H9 (cell line): ENCODE data around the gene TOR1AIP1. TPM values are rescaled to one million over a fixed set of nuclear protein-coding genes. Genes with fewer than 3 reads are reported as not detected.

ENCODE experiments used
- DNase-seq: peaks from one replicate; pipeline ENCODE4 v3.0.0-alpha.2; 2017
- H2AFZ ChIP-seq: one replicate; pipeline ENCODE4 v1.6.1; 2013; ENCODE audit warnings: mild to moderate bottlenecking, low read length, control low read depth, moderate library complexity
- H2AK5ac ChIP-seq: 2 replicates; pipeline ENCODE4 v1.6.1; 2013; ENCODE audit warnings: low read length, control low read depth, mixed read lengths; ENCODE audit not compliant: insufficient read length
- H2BK120ac ChIP-seq: one replicate; pipeline ENCODE4 v1.6.1; 2013; ENCODE audit warnings: low read depth, mild to moderate bottlenecking, low read length, control low read depth, inconsistent platforms; ENCODE audit not compliant: poor library complexity, severe bottlenecking
- H2BK12ac ChIP-seq: 2 replicates; pipeline ENCODE4 v1.6.1; 2013; ENCODE audit warnings: low read length, control low read depth, mixed read lengths, low read depth; ENCODE audit not compliant: insufficient read length
- H2BK15ac ChIP-seq: 2 replicates; pipeline ENCODE4 v1.6.1; 2013; ENCODE audit warnings: low read depth, low read length, control low read depth
- H2BK20ac ChIP-seq: one replicate; pipeline ENCODE4 v1.6.1; 2013; ENCODE audit warnings: low read depth, mild to moderate bottlenecking, low read length, control low read depth, inconsistent platforms; ENCODE audit not compliant: poor library complexity, severe bottlenecking
- H2BK5ac ChIP-seq: 2 replicates; pipeline ENCODE4 v1.6.1; 2013; ENCODE audit warnings: low read length, control low read depth, mixed read lengths; ENCODE audit not compliant: insufficient read length
- H3K14ac ChIP-seq: 2 replicates; pipeline ENCODE4 v1.6.1; 2013; ENCODE audit warnings: low read length, control low read depth; ENCODE audit not compliant: insufficient read depth
- H3K18ac ChIP-seq: 2 replicates; pipeline ENCODE4 v1.6.1; 2013; ENCODE audit warnings: low read depth, mild to moderate bottlenecking, mixed read lengths, low read length, control low read depth; ENCODE audit not compliant: insufficient read length
- H3K23ac ChIP-seq: 2 replicates; pipeline ENCODE4 v1.6.1; 2013; ENCODE audit warnings: low read length, control low read depth, mixed read lengths, low read depth; ENCODE audit not compliant: insufficient read length
- H3K23me2 ChIP-seq: 2 replicates; pipeline ENCODE4 v1.6.1; 2013; ENCODE audit warnings: low read depth, mild to moderate bottlenecking, mixed read lengths, low read length, control low read depth; ENCODE audit not compliant: insufficient read length, poor library complexity, severe bottlenecking
- H3K27ac ChIP-seq: 2 replicates; pipeline ENCODE4 v1.5.1; 2013; ENCODE audit warnings: low read length, control low read depth, mixed read lengths, low read depth; ENCODE audit not compliant: insufficient read length
- H3K27me3 ChIP-seq: 2 replicates; pipeline ENCODE4 v1.6.1; 2013; ENCODE audit warnings: low read length, control low read depth, inconsistent platforms; ENCODE audit not compliant: insufficient read depth
- H3K4ac ChIP-seq: 2 replicates; pipeline ENCODE4 v1.6.1; 2013; ENCODE audit warnings: low read depth, mild to moderate bottlenecking, control low read depth, inconsistent platforms, low read length, moderate library complexity
- H3K4me1 ChIP-seq: 2 replicates; pipeline ENCODE4 v1.6.1; 2013; ENCODE audit warnings: low read length, control low read depth, inconsistent platforms; ENCODE audit not compliant: insufficient read depth
- H3K4me2 ChIP-seq: 2 replicates; pipeline ENCODE4 v1.6.1; 2013; ENCODE audit warnings: low read length, control low read depth, mixed read lengths; ENCODE audit not compliant: insufficient read length, insufficient read depth
- H3K56ac ChIP-seq: 2 replicates; pipeline ENCODE4 v1.6.1; 2013; ENCODE audit warnings: low read depth, mild to moderate bottlenecking, mixed read lengths, low read length, control low read depth; ENCODE audit not compliant: insufficient read length
- H3K79me1 ChIP-seq: 2 replicates; pipeline ENCODE4 v1.6.1; 2013; ENCODE audit warnings: low read depth, mild to moderate bottlenecking, moderate library complexity, low read length, control low read depth, inconsistent platforms; ENCODE audit not compliant: insufficient read depth, poor library complexity, severe bottlenecking
- H3K79me2 ChIP-seq: 2 replicates; pipeline ENCODE4 v1.6.1; 2013; ENCODE audit warnings: low read length, control low read depth, inconsistent platforms; ENCODE audit not compliant: insufficient read depth
- H3K9ac ChIP-seq: 2 replicates; pipeline ENCODE4 v1.6.1; 2013; ENCODE audit warnings: low read length, control low read depth, mixed read lengths; ENCODE audit not compliant: insufficient read length; ENCODE audit errors: extremely low read depth
- H3K9me3 ChIP-seq: one replicate; pipeline ENCODE4 v1.6.1; 2013; ENCODE audit warnings: low read depth, low read length, inconsistent platforms; ENCODE audit not compliant: control insufficient read depth
- H3T11ph ChIP-seq: one replicate; pipeline ENCODE4 v1.6.1; 2013; ENCODE audit warnings: mild to moderate bottlenecking, low read length, control low read depth, inconsistent platforms
- H4K20me1 ChIP-seq: one replicate; pipeline ENCODE4 v1.6.1; 2013; ENCODE audit not compliant: control insufficient read depth, insufficient read length, insufficient read depth
- H4K5ac ChIP-seq: 2 replicates; pipeline ENCODE4 v1.6.1; 2013; ENCODE audit warnings: low read depth, mild to moderate bottlenecking, mixed read lengths, low read length, control low read depth; ENCODE audit not compliant: insufficient read length
- H4K8ac ChIP-seq: replicated peaks from 2 replicates; pipeline ENCODE4 v1.6.1; 2013; ENCODE audit warnings: low read length, control low read depth, mixed read lengths, low read depth; ENCODE audit not compliant: insufficient read length
- H4K91ac ChIP-seq: 2 replicates; pipeline ENCODE4 v1.6.1; 2013; ENCODE audit warnings: low read depth, mild to moderate bottlenecking, moderate library complexity, mixed read lengths, low read length, control low read depth; ENCODE audit not compliant: insufficient read length
- H3K27ac Mint-ChIP-seq, 3 experiments: 2 replicates in 2 of 3; 3 replicates in 1 of 3; pipeline ENCODE4 v1.8.0; 2020 to 2021; ENCODE audit warnings: mixed read lengths in 3 of 3, mild to moderate bottlenecking in 1 of 3, moderate library complexity in 1 of 3
- H3K27me3 Mint-ChIP-seq: 2 replicates; pipeline ENCODE4 v1.8.0; 2021; ENCODE audit warnings: low read depth, mild to moderate bottlenecking, moderate library complexity, mixed read lengths
- H3K36me3 Mint-ChIP-seq, 3 experiments: 2 replicates in 2 of 3; 3 replicates in 1 of 3; pipeline ENCODE4 v1.8.0; 2020 to 2021; ENCODE audit warnings: low read depth in 3 of 3, mixed read lengths in 3 of 3; ENCODE audit not compliant: insufficient read depth in 1 of 3
- H3K4me1 Mint-ChIP-seq, 2 experiments: 2 replicates each; pipeline ENCODE4 v1.8.0; 2020; ENCODE audit warnings: mixed read lengths in 2 of 2
- H3K4me3 Mint-ChIP-seq, 2 experiments: 2 replicates in 1 of 2; 3 replicates in 1 of 2; pipeline ENCODE4 v1.8.0; 2020 to 2021; ENCODE audit warnings: mild to moderate bottlenecking in 2 of 2, mixed read lengths in 2 of 2, moderate library complexity in 1 of 2
- H3K9me3 Mint-ChIP-seq, 2 experiments: 2 replicates in 1 of 2; 3 replicates in 1 of 2; pipeline ENCODE4 v1.8.0; 2020; ENCODE audit warnings: mild to moderate bottlenecking in 2 of 2, mixed read lengths in 2 of 2, moderate library complexity in 1 of 2
- WGBS: extraction: QIAGEN DNeasy Blood & Tissue Kit; methylation state at CpG from one replicate; pipeline ENCODE4 v1.1.7; 2013; ENCODE audit warnings: missing lambda C conversion rate, low lambda C conversion rate, mixed read lengths; ENCODE audit not compliant: insufficient read length; ENCODE audit errors: extremely low coverage; 5-methylcytosine and 5-hydroxymethylcytosine counted together
- total RNA-seq: library from RNA; stranded (reverse); gene quantifications from 2 replicates; pipeline ENCODE4 v1.2.1, GENCODE V29; 2021
- TF ChIP-seq, protein P1 (sequence below): fragments of 200-600 bp; sonication (generic); conservative IDR thresholded peaks from 3 replicates; pipeline ENCODE4 v1.8.0; 2021; ENCODE audit warnings: antibody characterized with exemption, mild to moderate bottlenecking

TOR1AIP1 gene
- total RNA-seq, 1 experiment from 2014 or later: 25.5 TPM

DNA sequence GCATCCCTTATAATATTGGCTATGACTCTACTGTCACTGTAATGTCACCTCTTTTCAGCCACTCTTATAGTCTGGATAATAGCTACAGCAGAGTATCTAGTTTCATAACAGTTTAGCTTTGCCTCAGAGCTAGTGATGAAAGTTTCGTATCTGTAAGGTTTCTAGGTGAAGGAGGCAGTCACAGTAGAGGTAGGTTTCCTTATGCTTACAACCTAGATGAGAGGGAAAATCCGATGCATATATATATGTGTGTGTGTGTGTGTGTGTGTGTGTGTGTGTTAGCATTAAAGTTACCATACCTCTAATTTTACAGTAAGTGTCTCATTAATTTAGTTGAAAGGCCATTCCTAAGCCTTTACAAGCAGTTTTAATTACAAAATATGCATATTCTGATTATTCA lies 2.3 kb upstream of the TOR1AIP1 start:
- Histone ChIP-seq H3K4ac (no peak overlapping the region), H2BK20ac (no peak overlapping the region), H3K79me2 (peaks cover 7% of the 10 kb centered on the region; the same call in 1 of the 2 replicates), H3K9me3 (no peaks in the 10 kb centered on the region), H3T11ph (no peak overlapping the region), H4K5ac (no peak overlapping the region), H2BK5ac (no peak overlapping the region), H2AK5ac (no peak overlapping the region), H3K14ac (no peak overlapping the region), H2AFZ (no peak overlapping the region), H3K4me2 (no peak overlapping the region), H4K8ac (no peak overlapping the region), H3K27me3 (no peaks in the 10 kb centered on the region), H2BK15ac (no peak overlapping the region), H2BK12ac (no peak overlapping the region), H4K20me1 (no peaks in the 10 kb centered on the region), H4K91ac (no peak overlapping the region), H3K79me1 (peaks cover under 1% of the 10 kb centered on the region), H3K4me1 (no peaks in the 10 kb centered on the region), H3K23ac (no peak overlapping the region), H2BK120ac (no peak overlapping the region), H3K18ac (no peak overlapping the region), H3K27ac (no peak overlapping the region), H3K23me2 (peaks cover 18% of the 10 kb centered on the region), H3K56ac (no peak overlapping the region), H3K9ac (no peak overlapping the region)
- peaks cover 25 to 36% of the 10 kb centered on the region in 2 experiments for H3K4me1 Mint-ChIP-seq
- no CpG with 5 or more reads among the region's 2 CpGs for WGBS
- H3K9me3 Mint-ChIP-seq: no peaks in the 10 kb centered on the region; a peak in 1 of 5 replicates
- peaks cover 4 to 22% (median 16%) of the 10 kb centered on the region in 3 experiments; a peak in 6 of 7 replicates for H3K36me3 Mint-ChIP-seq
- H3K4me3 Mint-ChIP-seq: no peak overlapping the region
- TF ChIP-seq, protein P1, sequence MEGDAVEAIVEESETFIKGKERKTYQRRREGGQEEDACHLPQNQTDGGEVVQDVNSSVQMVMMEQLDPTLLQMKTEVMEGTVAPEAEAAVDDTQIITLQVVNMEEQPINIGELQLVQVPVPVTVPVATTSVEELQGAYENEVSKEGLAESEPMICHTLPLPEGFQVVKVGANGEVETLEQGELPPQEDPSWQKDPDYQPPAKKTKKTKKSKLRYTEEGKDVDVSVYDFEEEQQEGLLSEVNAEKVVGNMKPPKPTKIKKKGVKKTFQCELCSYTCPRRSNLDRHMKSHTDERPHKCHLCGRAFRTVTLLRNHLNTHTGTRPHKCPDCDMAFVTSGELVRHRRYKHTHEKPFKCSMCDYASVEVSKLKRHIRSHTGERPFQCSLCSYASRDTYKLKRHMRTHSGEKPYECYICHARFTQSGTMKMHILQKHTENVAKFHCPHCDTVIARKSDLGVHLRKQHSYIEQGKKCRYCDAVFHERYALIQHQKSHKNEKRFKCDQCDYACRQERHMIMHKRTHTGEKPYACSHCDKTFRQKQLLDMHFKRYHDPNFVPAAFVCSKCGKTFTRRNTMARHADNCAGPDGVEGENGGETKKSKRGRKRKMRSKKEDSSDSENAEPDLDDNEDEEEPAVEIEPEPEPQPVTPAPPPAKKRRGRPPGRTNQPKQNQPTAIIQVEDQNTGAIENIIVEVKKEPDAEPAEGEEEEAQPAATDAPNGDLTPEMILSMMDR: no peak
- DNase-seq: no peak
- no peaks in the 10 kb centered on the region; the same call in 1 of the 2 replicates for H3K27me3 Mint-ChIP-seq
- H3K27ac Mint-ChIP-seq: no peak overlapping the region
